ENCODE measurements around the gene FLOT1.

FLOT1 gene

GRCh38 chr6:30691208-30691847 lies 51.2 kb downstream of the FLOT1 start:
- DNase-seq (ENCODE audit: low spot score) (no peak), ATAC-seq (ENCODE audit: low read depth) (no peak)
- Histone ChIP-seq H3K4me3 (ENCODE audit: severe bottlenecking) (peak overlapping the region; percentile 58), H3K36me3 (ENCODE audit: low read depth) (no peaks in the 10 kb centered on the region), H3K9me3 (ENCODE audit: severe bottlenecking) (no peaks in the 10 kb centered on the region), H3K27me3 (ENCODE audit: insufficient read depth, poor library complexity, severe bottlenecking) (no peaks in the 10 kb centered on the region), H3K4me1 (ENCODE audit: insufficient read depth, poor library complexity, severe bottlenecking) (peaks cover 19% of the 10 kb centered on the region), H3K27ac (ENCODE audit: poor library complexity, severe bottlenecking) (peak overlapping the region; percentile 95)
- TF ChIP-seq CTCF (IDR thresholded peaks at IDR 0.05; ENCODE audit: poor library complexity, severe bottlenecking) = no peak

DNA sequence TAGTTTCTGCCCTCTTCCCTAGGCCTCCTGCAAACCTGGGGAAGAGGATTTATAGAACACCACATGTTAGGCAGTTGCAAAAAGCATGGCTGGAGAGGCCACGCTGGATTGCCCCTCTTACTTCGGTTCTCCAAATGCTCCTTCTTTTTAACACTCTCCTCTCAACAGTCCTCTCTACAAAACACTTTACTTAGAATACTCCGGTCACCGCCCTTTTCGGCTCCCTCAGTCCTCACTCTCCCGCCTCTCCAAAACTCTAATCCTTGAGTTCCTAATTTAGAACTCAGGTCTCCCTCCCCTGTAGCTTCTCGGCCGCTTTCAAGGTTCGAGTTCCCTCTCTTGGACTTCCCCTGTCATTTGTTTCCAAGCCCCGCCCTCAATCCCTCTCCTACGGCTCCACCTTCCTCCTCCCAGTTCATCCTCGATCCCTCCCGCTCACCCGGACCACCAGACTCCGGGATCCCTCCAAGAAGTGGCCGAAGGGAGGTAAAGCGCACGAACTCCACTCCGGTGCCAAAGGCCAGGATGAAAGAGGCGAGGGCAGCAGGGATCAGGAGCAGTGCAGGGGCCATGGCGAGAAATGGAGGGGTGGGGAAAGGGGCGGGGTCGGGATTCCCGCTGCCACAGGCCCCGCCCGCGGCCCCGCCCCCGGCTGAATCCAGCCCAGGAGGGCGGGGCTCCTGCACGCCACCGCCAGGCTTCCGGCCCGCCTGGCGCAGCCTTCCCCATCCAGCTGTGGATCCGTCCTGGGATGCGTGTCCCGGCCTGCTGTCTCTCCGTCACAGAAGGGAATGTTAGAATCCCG lies 51.9 kb downstream of the FLOT1 start, which contains the start of gene NRM:
TSS of gene NRM (minus strand) at position 582 of the 805 bp plus-strand sequence. CDS start at position 572, 10 bp downstream.
- peaks cover 2% of the 10 kb centered on the region for H3K36me3 ChIP-seq (ENCODE audit: low read depth)
- ATAC-seq (ENCODE audit: low read depth) (peak; percentile 58), DNase-seq (ENCODE audit: low spot score) (peak; percentile 91)
- H3K27ac ChIP-seq (ENCODE audit: poor library complexity, severe bottlenecking) = peak within 1 kb of the TSS; percentile 95
- no peaks in the 10 kb centered on the region for H3K9me3 ChIP-seq (ENCODE audit: severe bottlenecking)
- H3K27me3 ChIP-seq (ENCODE audit: insufficient read depth, poor library complexity, severe bottlenecking) = no peaks in the 10 kb centered on the region
- peaks cover 17% of the 10 kb centered on the region for H3K4me1 ChIP-seq (ENCODE audit: insufficient read depth, poor library complexity, severe bottlenecking)
- TF ChIP-seq CTCF (IDR thresholded peaks at IDR 0.05; ENCODE audit: poor library complexity, severe bottlenecking) = no peak
- peak within 1 kb of the TSS; percentile 58 for H3K4me3 ChIP-seq (ENCODE audit: severe bottlenecking)

DNA sequence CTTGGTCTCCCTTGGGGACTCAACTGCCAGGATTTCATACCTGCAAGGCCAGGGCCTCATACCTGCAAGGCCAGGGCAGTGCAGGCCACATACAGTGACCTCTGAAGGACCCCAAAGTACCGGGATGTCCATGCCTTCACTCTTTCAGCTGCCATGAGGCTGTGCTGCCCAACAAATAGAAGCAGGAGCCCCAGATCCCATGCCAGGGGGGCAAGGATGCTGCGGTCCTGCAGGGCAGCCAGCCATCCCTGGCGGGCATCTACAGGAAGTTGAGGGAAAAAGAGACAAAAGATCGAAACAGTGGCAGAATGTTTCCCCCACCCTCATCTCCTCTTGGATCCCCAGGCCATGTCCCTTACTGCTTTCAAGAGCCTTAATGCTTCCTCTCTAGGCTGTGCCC lies 52.5 kb downstream of the FLOT1 start:
- ATAC-seq (ENCODE audit: low read depth) (no peak), DNase-seq (ENCODE audit: low spot score) (no peak)
- H3K27ac ChIP-seq (ENCODE audit: poor library complexity, severe bottlenecking) = peak overlapping the region; percentile 95
- peaks cover 11% of the 10 kb centered on the region for H3K4me1 ChIP-seq (ENCODE audit: insufficient read depth, poor library complexity, severe bottlenecking)
- H3K27me3 ChIP-seq (ENCODE audit: insufficient read depth, poor library complexity, severe bottlenecking) = no peaks in the 10 kb centered on the region
- no peaks in the 10 kb centered on the region for H3K9me3 ChIP-seq (ENCODE audit: severe bottlenecking)
- H3K4me3 ChIP-seq (ENCODE audit: severe bottlenecking) = peak overlapping the region; percentile 58
- TF ChIP-seq CTCF (IDR thresholded peaks at IDR 0.05; ENCODE audit: poor library complexity, severe bottlenecking) = no peak
- H3K36me3 ChIP-seq (ENCODE audit: low read depth) = peaks cover 8% of the 10 kb centered on the region

DNA sequence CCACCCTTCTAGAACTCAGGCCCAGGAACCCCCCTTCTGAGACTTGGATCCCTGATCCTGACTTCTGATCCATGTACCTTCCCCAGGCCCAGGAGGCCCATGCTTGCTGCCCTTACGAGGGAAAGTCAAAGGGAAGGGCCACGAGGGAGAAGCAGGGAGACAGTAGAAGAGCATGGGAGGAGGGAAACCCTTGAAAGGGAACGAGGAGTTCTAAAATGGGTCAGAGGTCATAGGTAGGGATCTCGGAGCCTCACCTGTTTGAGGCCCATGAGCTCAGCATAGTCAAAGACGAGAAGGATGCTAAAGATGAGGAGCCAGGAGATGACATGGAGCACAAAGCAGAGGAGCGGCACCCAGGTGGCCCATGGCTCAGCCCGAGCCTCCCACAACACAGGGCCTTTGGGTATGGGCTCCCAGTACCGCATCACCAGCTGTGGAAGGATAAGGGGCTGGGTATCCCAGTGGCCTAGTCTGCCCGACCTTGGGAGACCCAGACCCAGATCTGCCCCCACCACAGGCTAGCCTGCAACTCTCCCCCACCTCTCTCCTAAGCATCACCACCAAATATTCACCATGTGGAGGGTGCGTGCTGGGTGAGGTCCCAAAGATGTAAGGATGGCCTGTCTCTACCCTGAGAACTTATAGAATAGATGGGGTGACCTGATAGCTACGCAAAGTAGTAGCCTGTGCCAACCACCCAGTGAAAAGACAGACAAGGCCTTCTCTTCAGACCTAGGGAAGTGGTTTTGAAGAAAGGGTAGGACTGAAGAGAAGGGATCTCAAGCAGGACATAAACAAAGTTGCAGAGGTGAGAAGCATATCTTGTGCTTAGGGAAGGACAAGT lies 53.2 kb downstream of the FLOT1 start:
- no peak for DNase-seq (ENCODE audit: low spot score)
- no peak for ATAC-seq (ENCODE audit: low read depth)
- H3K36me3 ChIP-seq (ENCODE audit: low read depth) = peaks cover 13% of the 10 kb centered on the region
- H3K4me3 ChIP-seq (ENCODE audit: severe bottlenecking) = no peak overlapping the region
- no peaks in the 10 kb centered on the region for H3K9me3 ChIP-seq (ENCODE audit: severe bottlenecking)
- H3K4me1 ChIP-seq (ENCODE audit: insufficient read depth, poor library complexity, severe bottlenecking) = peaks cover 7% of the 10 kb centered on the region
- TF ChIP-seq CTCF (IDR thresholded peaks at IDR 0.05; ENCODE audit: poor library complexity, severe bottlenecking) = no peak
- peak overlapping the region; percentile 95 for H3K27ac ChIP-seq (ENCODE audit: poor library complexity, severe bottlenecking)
- no peaks in the 10 kb centered on the region for H3K27me3 ChIP-seq (ENCODE audit: insufficient read depth, poor library complexity, severe bottlenecking)
